Measurements from ENCODE around the gene TGFB3.

TGFB3 gene

GRCh38 chr14:75977582-75977943 is 4.2 kb downstream of the TGFB3 start:
- TF ChIP-seq CTCF (IDR thresholded peaks at IDR 0.05), result no peak
- Histone ChIP-seq H3K36me3 (no peaks in the 10 kb centered on the region), H3K9me3 (no peaks in the 10 kb centered on the region), H3K27me3 (peaks cover 45% of the 10 kb centered on the region), H3K27ac (no peak overlapping the region), H3K4me1 (ENCODE audit: control insufficient read depth in 1 of 2, insufficient read depth in 1 of 2, low read depth in 1 of 2, low read length in 1 of 2) (peaks cover 11 to 17% of the 10 kb centered on the region in 2 experiments), H3K4me3 (ENCODE audit: low read depth in 1 of 2, low read length in 1 of 2) (no peak overlapping the region)

GRCh38 chr14:75976826-75977581 is 4.8 kb downstream of the TGFB3 start:
- Histone ChIP-seq H3K27ac (no peak overlapping the region), H3K27me3 (peaks cover 40% of the 10 kb centered on the region), H3K9me3 (no peaks in the 10 kb centered on the region), H3K4me1 (ENCODE audit: control insufficient read depth in 1 of 2, insufficient read depth in 1 of 2, low read depth in 1 of 2, low read length in 1 of 2) (peaks cover 10 to 11% of the 10 kb centered on the region in 2 experiments), H3K4me3 (ENCODE audit: low read depth in 1 of 2, low read length in 1 of 2) (no peak overlapping the region), H3K36me3 (no peaks in the 10 kb centered on the region)
- TF ChIP-seq CTCF (IDR thresholded peaks at IDR 0.05), result no peak

GRCh38 chr14:75972801-75973421 is 8.9 kb downstream of the TGFB3 start:
- Histone ChIP-seq H3K4me1 (ENCODE audit: control insufficient read depth in 1 of 2, insufficient read depth in 1 of 2, low read depth in 1 of 2, low read length in 1 of 2) (no peaks in the 10 kb centered on the region), H3K27ac (no peak overlapping the region), H3K36me3 (no peaks in the 10 kb centered on the region), H3K4me3 (ENCODE audit: low read depth in 1 of 2, low read length in 1 of 2) (no peak overlapping the region), H3K9me3 (no peaks in the 10 kb centered on the region), H3K27me3 (no peaks in the 10 kb centered on the region)
- TF ChIP-seq CTCF (IDR thresholded peaks at IDR 0.05), result no peak

- no peaks in the 10 kb centered on the region for H3K9me3 ChIP-seq
- no peak overlapping the region for H3K27ac ChIP-seq
- no peaks in the 10 kb centered on the region for H3K4me1 ChIP-seq (ENCODE audit: control insufficient read depth in 1 of 2, insufficient read depth in 1 of 2, low read depth in 1 of 2, low read length in 1 of 2)
- no peak for TF ChIP-seq CTCF (IDR thresholded peaks at IDR 0.05)
- no peaks in the 10 kb centered on the region for H3K27me3 ChIP-seq
- H3K4me3 ChIP-seq (ENCODE audit: low read depth in 1 of 2, low read length in 1 of 2), result no peak overlapping the region
- H3K36me3 ChIP-seq, result no peaks in the 10 kb centered on the region
Observed at GRCh38 chr14:75971509-75971908, 10.3 kb downstream of the TGFB3 start.

GRCh38 chr14:75970989-75971388 is 10.8 kb downstream of the TGFB3 start:
- TF ChIP-seq CTCF (IDR thresholded peaks at IDR 0.05), result no peak
- Histone ChIP-seq H3K27ac (no peak overlapping the region), H3K27me3 (no peaks in the 10 kb centered on the region), H3K4me3 (ENCODE audit: low read depth in 1 of 2, low read length in 1 of 2) (no peak overlapping the region), H3K36me3 (no peaks in the 10 kb centered on the region), H3K9me3 (no peaks in the 10 kb centered on the region), H3K4me1 (ENCODE audit: control insufficient read depth in 1 of 2, insufficient read depth in 1 of 2, low read depth in 1 of 2, low read length in 1 of 2) (no peaks in the 10 kb centered on the region)
